ENCODE data around the gene PYHIN1.

The PYHIN1 gene

GRCh38 chr1:158931055-158931737 is at the start of gene PYHIN1:
PYHIN1 (plus strand) TSS chr1:158931552; CDS start chr1:158936911, 5,359 bp downstream.
- no peak within 1 kb of the TSS for H3K4me3 ChIP-seq (ENCODE audit: low read length)
- H3K9ac ChIP-seq (ENCODE audit: low read length), result no peak within 1 kb of the TSS
- no peak within 1 kb of the TSS for H3K27ac ChIP-seq (ENCODE audit: low read depth, low read length)

GRCh38 chr1:158893654-158894053 is 37.7 kb upstream of the PYHIN1 start:
- Histone ChIP-seq H3K4me3 (ENCODE audit: low read length) (no peak overlapping the region), H3K9ac (ENCODE audit: low read length) (no peak overlapping the region), H3K36me3 (ENCODE audit: control insufficient read depth, insufficient read depth, low read length) (no peaks in the 10 kb centered on the region), H3K27me3 (ENCODE audit: control insufficient read depth, insufficient read depth, low read length) (no peaks in the 10 kb centered on the region), H3K4me1 (ENCODE audit: control insufficient read depth, insufficient read depth, low read length) (no peaks in the 10 kb centered on the region), H3K27ac (ENCODE audit: low read depth, low read length) (no peak overlapping the region)

More at GRCh38 chr1:158931055-158931737, at the start of gene PYHIN1:
- H3K4me1 ChIP-seq (ENCODE audit: control insufficient read depth, insufficient read depth, low read length), result no peaks in the 10 kb centered on the region
- H3K27me3 ChIP-seq (ENCODE audit: control insufficient read depth, insufficient read depth, low read length), result no peaks in the 10 kb centered on the region
- no peaks in the 10 kb centered on the region for H3K36me3 ChIP-seq (ENCODE audit: control insufficient read depth, insufficient read depth, low read length)

GRCh38 chr1:158898722-158899121 is 32.6 kb upstream of the PYHIN1 start:
- Histone ChIP-seq H3K27me3 (ENCODE audit: control insufficient read depth, insufficient read depth, low read length) (no peaks in the 10 kb centered on the region), H3K36me3 (ENCODE audit: control insufficient read depth, insufficient read depth, low read length) (no peaks in the 10 kb centered on the region), H3K27ac (ENCODE audit: low read depth, low read length) (no peak overlapping the region), H3K4me3 (ENCODE audit: low read length) (no peak overlapping the region), H3K4me1 (ENCODE audit: control insufficient read depth, insufficient read depth, low read length) (no peaks in the 10 kb centered on the region), H3K9ac (ENCODE audit: low read length) (no peak overlapping the region)

GRCh38 chr1:158901623-158902022 is 29.7 kb upstream of the PYHIN1 start:
- no peak overlapping the region for H3K27ac ChIP-seq (ENCODE audit: low read depth, low read length)

GRCh38 chr1:158916085-158916484 is 15.3 kb upstream of the PYHIN1 start:
- Histone ChIP-seq H3K4me3 (ENCODE audit: low read length) (no peak overlapping the region), H3K4me1 (ENCODE audit: control insufficient read depth, insufficient read depth, low read length) (no peaks in the 10 kb centered on the region), H3K9ac (ENCODE audit: low read length) (no peak overlapping the region), H3K27ac (ENCODE audit: low read depth, low read length) (no peak overlapping the region), H3K27me3 (ENCODE audit: control insufficient read depth, insufficient read depth, low read length) (no peaks in the 10 kb centered on the region), H3K36me3 (ENCODE audit: control insufficient read depth, insufficient read depth, low read length) (no peaks in the 10 kb centered on the region)

More at GRCh38 chr1:158901623-158902022, 29.7 kb upstream of the PYHIN1 start:
- Histone ChIP-seq H3K4me1 (ENCODE audit: control insufficient read depth, insufficient read depth, low read length) (no peaks in the 10 kb centered on the region), H3K9ac (ENCODE audit: low read length) (no peak overlapping the region), H3K36me3 (ENCODE audit: control insufficient read depth, insufficient read depth, low read length) (no peaks in the 10 kb centered on the region), H3K27me3 (ENCODE audit: control insufficient read depth, insufficient read depth, low read length) (no peaks in the 10 kb centered on the region), H3K4me3 (ENCODE audit: low read length) (no peak overlapping the region)

- Histone ChIP-seq H3K4me3 (ENCODE audit: low read length) (no peak overlapping the region), H3K27ac (ENCODE audit: low read depth, low read length) (no peak overlapping the region), H3K9ac (ENCODE audit: low read length) (no peak overlapping the region), H3K36me3 (ENCODE audit: control insufficient read depth, insufficient read depth, low read length) (no peaks in the 10 kb centered on the region), H3K27me3 (ENCODE audit: control insufficient read depth, insufficient read depth, low read length) (no peaks in the 10 kb centered on the region), H3K4me1 (ENCODE audit: control insufficient read depth, insufficient read depth, low read length) (no peaks in the 10 kb centered on the region)
These were observed 6.7 kb upstream of the PYHIN1 start for GRCh38 chr1:158924677-158925076.

GRCh38 chr1:158930504-158930903 is 848 bp upstream of the PYHIN1 start:
- no peak overlapping the region for H3K4me3 ChIP-seq (ENCODE audit: low read length)
- H3K27me3 ChIP-seq (ENCODE audit: control insufficient read depth, insufficient read depth, low read length), result no peaks in the 10 kb centered on the region
- H3K4me1 ChIP-seq (ENCODE audit: control insufficient read depth, insufficient read depth, low read length), result no peaks in the 10 kb centered on the region
- H3K36me3 ChIP-seq (ENCODE audit: control insufficient read depth, insufficient read depth, low read length), result no peaks in the 10 kb centered on the region
- no peak overlapping the region for H3K27ac ChIP-seq (ENCODE audit: low read depth, low read length)
- no peak overlapping the region for H3K9ac ChIP-seq (ENCODE audit: low read length)

- Histone ChIP-seq H3K4me1 (ENCODE audit: control insufficient read depth, insufficient read depth, low read length) (no peaks in the 10 kb centered on the region), H3K27me3 (ENCODE audit: control insufficient read depth, insufficient read depth, low read length) (no peaks in the 10 kb centered on the region), H3K9ac (ENCODE audit: low read length) (no peak overlapping the region), H3K27ac (ENCODE audit: low read depth, low read length) (no peak overlapping the region), H3K36me3 (ENCODE audit: control insufficient read depth, insufficient read depth, low read length) (no peaks in the 10 kb centered on the region), H3K4me3 (ENCODE audit: low read length) (no peak overlapping the region)
These were observed 819 bp downstream of the PYHIN1 start for GRCh38 chr1:158932171-158932570.

- Histone ChIP-seq H3K27me3 (ENCODE audit: control insufficient read depth, insufficient read depth, low read length) (no peaks in the 10 kb centered on the region), H3K27ac (ENCODE audit: low read depth, low read length) (no peak overlapping the region), H3K4me1 (ENCODE audit: control insufficient read depth, insufficient read depth, low read length) (no peaks in the 10 kb centered on the region), H3K4me3 (ENCODE audit: low read length) (no peak overlapping the region), H3K36me3 (ENCODE audit: control insufficient read depth, insufficient read depth, low read length) (no peaks in the 10 kb centered on the region), H3K9ac (ENCODE audit: low read length) (no peak overlapping the region)
These were observed 2.3 kb downstream of the PYHIN1 start for GRCh38 chr1:158933621-158934020.

- Histone ChIP-seq H3K9ac (ENCODE audit: low read length) (no peak overlapping the region), H3K27me3 (ENCODE audit: control insufficient read depth, insufficient read depth, low read length) (no peaks in the 10 kb centered on the region), H3K27ac (ENCODE audit: low read depth, low read length) (no peak overlapping the region), H3K4me1 (ENCODE audit: control insufficient read depth, insufficient read depth, low read length) (no peaks in the 10 kb centered on the region), H3K4me3 (ENCODE audit: low read length) (no peak overlapping the region), H3K36me3 (ENCODE audit: control insufficient read depth, insufficient read depth, low read length) (no peaks in the 10 kb centered on the region)
These were observed 7.8 kb downstream of the PYHIN1 start for GRCh38 chr1:158939180-158939579.

- Histone ChIP-seq H3K36me3 (ENCODE audit: control insufficient read depth, insufficient read depth, low read length) (no peaks in the 10 kb centered on the region), H3K9ac (ENCODE audit: low read length) (no peak overlapping the region), H3K27ac (ENCODE audit: low read depth, low read length) (no peak overlapping the region), H3K4me1 (ENCODE audit: control insufficient read depth, insufficient read depth, low read length) (no peaks in the 10 kb centered on the region), H3K4me3 (ENCODE audit: low read length) (no peak overlapping the region), H3K27me3 (ENCODE audit: control insufficient read depth, insufficient read depth, low read length) (no peaks in the 10 kb centered on the region)
These were observed 10.0 kb downstream of the PYHIN1 start for GRCh38 chr1:158941317-158941716.

GRCh38 chr1:158942490-158942889 is 11.1 kb downstream of the PYHIN1 start:
- Histone ChIP-seq H3K27ac (ENCODE audit: low read depth, low read length) (no peak overlapping the region), H3K36me3 (ENCODE audit: control insufficient read depth, insufficient read depth, low read length) (no peaks in the 10 kb centered on the region), H3K4me3 (ENCODE audit: low read length) (no peak overlapping the region), H3K27me3 (ENCODE audit: control insufficient read depth, insufficient read depth, low read length) (no peaks in the 10 kb centered on the region), H3K4me1 (ENCODE audit: control insufficient read depth, insufficient read depth, low read length) (no peaks in the 10 kb centered on the region), H3K9ac (ENCODE audit: low read length) (no peak overlapping the region)

- H3K36me3 ChIP-seq (ENCODE audit: control insufficient read depth, insufficient read depth, low read length), result no peaks in the 10 kb centered on the region
- no peaks in the 10 kb centered on the region for H3K4me1 ChIP-seq (ENCODE audit: control insufficient read depth, insufficient read depth, low read length)
- no peak overlapping the region for H3K27ac ChIP-seq (ENCODE audit: low read depth, low read length)
- H3K27me3 ChIP-seq (ENCODE audit: control insufficient read depth, insufficient read depth, low read length), result no peaks in the 10 kb centered on the region
- H3K4me3 ChIP-seq (ENCODE audit: low read length), result no peak overlapping the region
- no peak overlapping the region for H3K9ac ChIP-seq (ENCODE audit: low read length)
These were observed 11.7 kb downstream of the PYHIN1 start for GRCh38 chr1:158943059-158943458.

All from rectal smooth muscle tissue (tissue), 1 donor.